PFSK-1 (cell line): ENCODE data around the gene PDS5B.

ENCODE experiments used
- FOXP2 ChIP-seq: optimal IDR thresholded peaks from 2 replicates; pipeline ENCODE3; 2011; ENCODE audit warnings: borderline replicate concordance, control low read depth, inconsistent platforms; ENCODE audit not compliant: insufficient read depth; ENCODE audit errors: extremely low read length, extremely low read depth
- POLR2AphosphoS5 ChIP-seq: IDR thresholded peaks from 2 replicates; pipeline ENCODE4 v1.6.1; 2012; ENCODE audit warnings: low read depth, mild to moderate bottlenecking, control low read depth, low read length, moderate library complexity
- SIN3A ChIP-seq: IDR thresholded peaks from 2 replicates; pipeline ENCODE4 v1.6.1; 2012; ENCODE audit warnings: mild to moderate bottlenecking, low read length, moderate library complexity, borderline replicate concordance; ENCODE audit not compliant: insufficient read depth
- TAF1 ChIP-seq: IDR thresholded peaks from 2 replicates; pipeline ENCODE4 v1.6.1; 2012; ENCODE audit warnings: low read length, control low read depth, borderline replicate concordance; ENCODE audit not compliant: insufficient read depth
- TF ChIP-seq, protein P1 (sequence below), 2 experiments: IDR thresholded peaks; 2 replicates each; pipeline versions ENCODE4 v1.6.1 to v1.8.0; 2011 to 2012; ENCODE audit warnings: low read depth in 2 of 2, low read length in 2 of 2, control low read depth in 1 of 2, inconsistent platforms in 1 of 2, mild to moderate bottlenecking in 1 of 2, moderate library complexity in 1 of 2; ENCODE audit not compliant: insufficient read depth in 1 of 2

PDS5B gene

DNA sequence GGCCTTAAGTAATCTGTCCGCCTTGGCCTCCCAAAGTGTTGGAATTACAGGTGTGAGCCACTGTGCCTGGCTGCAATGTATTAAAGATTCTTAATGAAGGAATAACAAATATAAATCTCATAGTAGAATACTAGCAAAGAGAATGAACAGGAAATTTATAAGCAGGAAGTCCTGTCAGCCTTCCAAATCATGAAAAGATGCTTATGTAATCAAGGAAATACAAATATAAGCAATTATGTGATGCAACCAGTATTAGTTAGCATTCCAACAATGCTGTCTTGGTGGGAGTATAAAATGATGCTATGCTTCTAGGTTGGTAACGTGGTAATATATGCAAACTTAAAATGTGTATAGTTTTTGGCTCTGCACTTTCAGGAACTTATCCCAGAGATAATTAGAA is 133.8 kb downstream of the PDS5B start:
- TF ChIP-seq, protein P1, sequence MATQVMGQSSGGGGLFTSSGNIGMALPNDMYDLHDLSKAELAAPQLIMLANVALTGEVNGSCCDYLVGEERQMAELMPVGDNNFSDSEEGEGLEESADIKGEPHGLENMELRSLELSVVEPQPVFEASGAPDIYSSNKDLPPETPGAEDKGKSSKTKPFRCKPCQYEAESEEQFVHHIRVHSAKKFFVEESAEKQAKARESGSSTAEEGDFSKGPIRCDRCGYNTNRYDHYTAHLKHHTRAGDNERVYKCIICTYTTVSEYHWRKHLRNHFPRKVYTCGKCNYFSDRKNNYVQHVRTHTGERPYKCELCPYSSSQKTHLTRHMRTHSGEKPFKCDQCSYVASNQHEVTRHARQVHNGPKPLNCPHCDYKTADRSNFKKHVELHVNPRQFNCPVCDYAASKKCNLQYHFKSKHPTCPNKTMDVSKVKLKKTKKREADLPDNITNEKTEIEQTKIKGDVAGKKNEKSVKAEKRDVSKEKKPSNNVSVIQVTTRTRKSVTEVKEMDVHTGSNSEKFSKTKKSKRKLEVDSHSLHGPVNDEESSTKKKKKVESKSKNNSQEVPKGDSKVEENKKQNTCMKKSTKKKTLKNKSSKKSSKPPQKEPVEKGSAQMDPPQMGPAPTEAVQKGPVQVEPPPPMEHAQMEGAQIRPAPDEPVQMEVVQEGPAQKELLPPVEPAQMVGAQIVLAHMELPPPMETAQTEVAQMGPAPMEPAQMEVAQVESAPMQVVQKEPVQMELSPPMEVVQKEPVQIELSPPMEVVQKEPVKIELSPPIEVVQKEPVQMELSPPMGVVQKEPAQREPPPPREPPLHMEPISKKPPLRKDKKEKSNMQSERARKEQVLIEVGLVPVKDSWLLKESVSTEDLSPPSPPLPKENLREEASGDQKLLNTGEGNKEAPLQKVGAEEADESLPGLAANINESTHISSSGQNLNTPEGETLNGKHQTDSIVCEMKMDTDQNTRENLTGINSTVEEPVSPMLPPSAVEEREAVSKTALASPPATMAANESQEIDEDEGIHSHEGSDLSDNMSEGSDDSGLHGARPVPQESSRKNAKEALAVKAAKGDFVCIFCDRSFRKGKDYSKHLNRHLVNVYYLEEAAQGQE (IDR thresholded peaks at IDR 0.05; ENCODE audit: insufficient read depth in 1 of 2, low read depth in 2 of 2, low read length in 2 of 2) = no peak
- TF ChIP-seq FOXP2 (no peak), SIN3A (no peak), TAF1 (no peak), POLR2AphosphoS5 (no peak)

DNA sequence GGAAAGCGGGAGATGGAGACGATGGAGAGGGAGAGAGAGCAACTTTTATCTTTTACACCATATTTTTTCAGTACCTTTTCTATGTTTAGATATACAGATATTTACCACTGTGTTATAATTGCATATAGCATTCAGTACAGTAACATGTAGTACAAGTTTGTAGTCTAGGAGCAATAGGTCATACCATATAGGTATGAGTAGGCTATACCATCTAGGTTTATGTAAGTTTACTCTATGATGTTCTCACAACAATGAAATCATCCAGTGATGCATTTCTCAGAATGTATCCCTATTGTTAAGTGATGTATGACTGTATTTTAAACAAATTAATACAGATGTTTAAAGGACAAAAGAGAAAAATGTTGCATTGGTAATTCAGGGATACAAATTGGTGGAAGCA is 136.1 kb downstream of the PDS5B start:
- TF ChIP-seq TAF1 = no peak
- TF ChIP-seq, protein P1 (IDR thresholded peaks at IDR 0.05; ENCODE audit: insufficient read depth in 1 of 2, low read depth in 2 of 2, low read length in 2 of 2) = no peak
- TF ChIP-seq FOXP2 = no peak
- TF ChIP-seq SIN3A = no peak
- no peak for TF ChIP-seq POLR2AphosphoS5

DNA sequence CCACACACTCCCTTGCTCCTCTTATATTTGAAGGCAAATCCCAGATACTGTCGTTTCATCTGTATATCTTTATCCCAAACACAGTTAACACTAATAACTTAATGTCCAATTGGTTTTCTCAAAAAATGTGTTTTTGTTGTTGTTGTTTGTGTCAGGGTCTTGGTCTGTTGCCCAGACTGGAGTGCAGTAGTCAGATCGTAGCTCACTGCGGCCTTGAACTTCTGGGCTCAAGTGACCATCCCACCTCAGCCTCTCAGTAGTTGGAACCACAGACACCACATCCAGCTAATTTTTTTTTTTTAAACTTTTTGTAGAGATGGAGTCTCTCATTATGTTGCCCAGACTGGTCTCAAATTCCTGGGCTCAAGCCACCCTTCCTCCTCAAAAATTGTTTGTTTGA is 137.7 kb downstream of the PDS5B start:
- no peak for TF ChIP-seq FOXP2
- TF ChIP-seq TAF1 = no peak
- no peak for TF ChIP-seq SIN3A
- TF ChIP-seq, protein P1 (IDR thresholded peaks at IDR 0.05; ENCODE audit: insufficient read depth in 1 of 2, low read depth in 2 of 2, low read length in 2 of 2) = no peak
- TF ChIP-seq POLR2AphosphoS5 = no peak

DNA sequence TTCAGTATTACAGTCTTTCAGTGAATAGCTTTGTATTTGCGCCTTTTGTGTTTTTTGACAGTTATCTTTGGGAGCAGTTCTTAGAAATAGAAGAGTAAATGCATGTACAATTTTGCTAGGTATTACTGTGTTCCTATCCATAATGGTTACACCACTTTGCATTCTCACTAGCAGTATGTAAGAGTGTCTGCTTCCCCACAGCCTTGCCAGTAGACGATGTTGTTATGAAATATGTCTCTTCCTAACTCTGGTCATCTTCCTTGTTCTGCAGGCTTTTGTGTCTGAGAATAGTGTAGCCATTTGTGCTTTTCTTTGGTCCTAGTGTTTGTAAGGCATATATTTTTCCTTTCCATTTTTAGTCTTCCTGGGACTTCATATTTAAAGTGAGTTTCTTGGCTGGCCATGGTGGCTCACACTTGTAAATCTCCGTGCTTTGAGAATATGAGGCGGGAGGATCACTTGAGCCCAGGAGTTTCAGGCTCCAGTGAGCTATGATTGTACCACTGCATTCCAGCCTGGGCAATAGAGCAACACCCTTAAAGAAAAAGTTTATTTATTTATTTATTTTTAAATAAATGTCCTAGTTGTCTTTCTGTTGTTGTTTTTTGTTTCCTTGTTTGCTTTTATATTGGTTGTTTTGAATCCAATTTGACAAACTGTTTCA is 140.3 kb downstream of the PDS5B start:
- TF ChIP-seq SIN3A = no peak
- no peak for TF ChIP-seq TAF1
- TF ChIP-seq, protein P1 (IDR thresholded peaks at IDR 0.05; ENCODE audit: insufficient read depth in 1 of 2, low read depth in 2 of 2, low read length in 2 of 2) = no peak
- no peak for TF ChIP-seq POLR2AphosphoS5
- no peak for TF ChIP-seq FOXP2
